Activated CD8-positive, alpha-beta memory T cell treated with anti-CD3 and anti-CD28 coated beads, Interleukin-2, amount 50 U/mL, for 4 hours (primary cell): ENCODE results near the gene RFX3.

ENCODE experiments used
- DNase-seq: peaks from one replicate; pipeline ENCODE4 v3.0.0-alpha.2; 2020

Gene RFX3

DNA sequence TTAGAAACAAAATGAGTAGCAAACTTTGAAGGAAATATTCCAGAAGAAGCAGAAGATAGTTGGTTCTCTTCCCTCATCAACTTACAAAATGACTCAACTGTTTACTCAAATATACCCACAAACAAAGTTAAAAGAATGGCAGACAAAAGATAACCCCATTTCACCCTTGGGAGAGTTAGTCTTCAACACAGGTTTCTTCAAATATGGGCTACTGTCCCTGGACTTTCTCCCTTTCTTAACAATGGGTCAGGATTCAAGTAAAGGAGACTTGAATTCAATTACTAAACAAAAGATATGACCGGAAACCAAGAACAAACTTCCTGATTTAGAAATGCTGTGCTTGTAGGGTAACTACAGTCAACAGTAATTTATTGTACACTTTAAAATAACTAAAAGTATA is 14.2 kb downstream of the RFX3 start:
- DNase-seq: no peak

GRCh38 chr9:3510796-3511195 is 15.0 kb downstream of the RFX3 start:
- DNase-seq: no peak

- no peak for DNase-seq
Measured at GRCh38 chr9:3509926-3510325, 15.9 kb downstream of the RFX3 start.

DNA sequence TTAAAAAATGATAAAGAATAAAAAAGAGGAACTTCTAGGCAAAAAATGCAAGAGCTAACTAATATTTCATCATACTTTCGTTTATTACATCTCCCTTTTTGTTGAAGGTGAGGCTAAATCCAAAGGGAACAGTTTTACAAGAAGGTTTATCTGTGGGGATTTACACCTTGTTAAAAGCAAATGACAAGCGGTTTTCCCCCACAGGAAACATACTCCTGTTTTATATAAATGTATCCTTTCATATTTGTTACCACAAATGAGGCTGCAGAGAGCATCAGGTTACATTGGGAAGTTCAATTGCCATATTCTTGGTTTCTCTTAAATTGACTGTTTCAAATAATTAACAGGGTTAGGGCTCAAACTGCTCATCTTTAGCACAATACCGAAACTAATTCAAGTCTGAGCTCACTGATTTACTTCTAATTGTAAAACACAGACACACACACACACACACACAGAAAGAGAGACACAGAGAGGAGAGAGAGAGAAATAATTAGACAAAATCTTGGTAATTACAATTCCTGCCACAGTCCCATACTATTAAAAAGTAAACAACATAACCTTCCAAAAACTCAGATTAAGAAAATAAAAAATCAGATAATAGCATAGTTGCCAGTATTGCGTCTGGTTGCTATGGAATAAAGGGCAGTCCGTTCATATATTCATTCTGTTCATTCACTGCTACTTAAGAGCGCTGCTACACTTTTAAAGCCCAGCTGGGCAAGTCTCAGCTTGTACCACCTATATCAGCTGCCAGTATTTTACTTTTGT is 17.1 kb downstream of the RFX3 start:
- DNase-seq: no peak

DNA sequence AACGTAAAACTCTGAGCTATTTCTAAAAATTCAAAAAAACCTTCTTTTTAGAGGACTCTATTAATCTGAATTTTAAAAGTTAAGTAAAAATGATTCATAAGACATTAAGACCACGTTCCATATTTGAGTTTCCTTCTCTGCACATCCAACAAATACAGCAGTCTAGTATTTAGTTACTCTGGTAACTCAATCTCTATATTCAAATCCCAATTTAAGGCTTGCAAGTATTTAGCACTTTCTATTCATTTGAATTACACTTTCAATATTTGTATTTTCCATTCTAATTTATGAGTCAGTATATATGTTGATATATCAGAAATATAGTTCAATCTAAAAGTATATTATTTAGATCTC is 17.7 kb downstream of the RFX3 start:
- DNase-seq: no peak

DNA sequence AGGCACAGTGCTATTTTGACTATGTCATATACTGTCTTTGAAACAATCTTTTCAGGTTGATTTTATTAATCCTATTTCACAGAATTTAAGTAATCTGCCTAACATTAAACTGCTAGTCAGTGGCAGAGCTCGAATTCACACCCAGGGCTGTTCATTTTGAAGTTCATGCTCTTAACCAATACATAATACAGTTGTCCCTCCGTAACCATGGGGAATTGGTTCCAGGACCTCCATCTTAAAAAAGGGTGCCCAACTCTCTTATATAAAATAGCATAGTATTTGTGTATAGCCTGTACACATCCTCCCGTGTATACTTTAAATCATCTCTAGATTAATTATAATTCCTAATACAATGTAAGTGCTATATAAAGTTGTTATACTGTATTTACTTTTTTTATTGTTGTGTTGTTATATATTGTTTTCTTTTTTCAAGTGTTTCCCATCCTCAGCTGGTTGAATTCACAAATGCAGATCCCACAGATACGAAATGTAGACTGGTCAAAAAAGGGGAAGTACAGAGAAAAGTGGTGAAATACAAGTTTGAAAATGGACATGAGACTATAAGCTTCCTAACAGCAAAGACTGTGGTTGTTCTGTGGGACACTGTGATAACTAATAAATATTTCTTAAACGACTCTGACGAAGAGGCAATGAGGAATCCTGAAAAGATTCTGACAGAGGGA is 18.3 kb downstream of the RFX3 start:
- no peak for DNase-seq

DNA sequence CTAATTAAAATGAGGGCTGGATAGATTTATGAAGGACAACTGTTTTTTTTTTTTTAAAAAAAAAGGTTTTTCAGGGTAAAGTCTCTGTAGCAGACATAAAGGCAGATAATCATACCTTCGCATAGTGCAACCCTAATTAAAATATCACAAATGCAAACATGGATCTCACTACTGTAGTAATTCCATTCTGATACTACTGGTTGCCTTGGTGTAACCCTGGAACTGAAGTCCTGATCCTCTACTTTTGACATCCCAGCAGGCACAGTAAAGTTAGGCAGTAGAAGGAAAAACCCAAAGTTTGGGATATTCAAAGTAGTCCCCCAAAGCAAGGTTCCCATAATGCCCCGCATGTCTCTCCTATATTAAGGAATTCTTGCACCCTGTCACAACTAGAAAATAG is 19.6 kb downstream of the RFX3 start:
- DNase-seq: no peak

DNA sequence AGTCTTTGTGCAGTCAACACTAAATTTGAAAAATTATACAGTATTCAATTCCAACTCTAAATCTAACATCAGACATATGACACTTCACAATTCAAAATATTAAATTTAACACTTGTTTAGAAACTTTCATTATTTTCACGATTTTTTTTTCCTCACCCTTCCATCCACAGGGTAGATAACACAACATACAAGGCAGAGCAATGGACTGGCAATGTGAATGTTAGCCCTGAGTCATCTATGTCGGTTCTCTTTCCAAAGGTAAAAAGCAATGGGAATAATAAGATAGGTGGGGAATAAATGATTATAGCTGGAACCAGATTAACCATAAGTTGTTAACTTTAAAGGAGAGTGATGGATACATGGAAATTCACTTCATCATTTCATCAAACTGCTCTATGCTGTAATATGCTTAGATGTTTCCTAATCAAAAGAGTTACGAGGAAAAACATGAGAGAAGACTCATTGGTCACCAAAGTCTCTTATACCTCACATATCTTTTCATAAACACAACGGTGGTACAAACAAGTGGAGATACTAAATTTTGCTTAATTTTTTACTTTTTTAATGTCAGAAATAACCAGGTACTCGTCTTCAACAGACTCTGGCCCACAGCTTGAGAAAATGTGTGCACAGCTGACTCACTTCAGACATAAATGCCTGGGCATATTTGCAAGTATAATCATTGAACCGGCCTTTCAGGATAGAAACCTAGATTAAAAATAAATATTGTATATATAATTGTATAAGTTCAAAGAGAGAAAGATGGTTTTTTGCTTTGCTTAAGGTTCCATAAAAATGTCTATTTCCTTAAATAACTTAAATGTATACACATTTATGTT is 23.0 kb downstream of the RFX3 start:
- DNase-seq: no peak

- no peak for DNase-seq
Measured at GRCh38 chr9:3500044-3500443, 25.8 kb downstream of the RFX3 start.

DNA sequence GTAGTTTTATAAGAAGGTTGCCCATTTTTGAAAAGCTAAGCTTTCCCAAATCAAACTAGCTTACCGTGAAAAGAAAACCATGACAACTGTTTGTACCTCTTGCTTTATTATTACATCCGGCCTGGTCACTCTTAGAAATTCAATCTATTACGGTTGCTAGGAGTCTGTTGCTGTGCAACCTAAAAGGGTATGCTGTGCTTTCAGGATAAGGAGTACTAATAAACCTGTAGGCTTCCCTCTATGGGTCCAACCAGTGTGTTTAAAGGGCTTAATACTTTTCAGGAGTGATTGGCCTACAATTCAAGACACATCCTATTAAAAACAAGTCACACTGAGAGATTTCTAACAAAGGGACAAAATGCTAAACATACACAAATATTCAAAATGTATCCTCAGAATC is 27.1 kb downstream of the RFX3 start:
- DNase-seq: no peak

DNA sequence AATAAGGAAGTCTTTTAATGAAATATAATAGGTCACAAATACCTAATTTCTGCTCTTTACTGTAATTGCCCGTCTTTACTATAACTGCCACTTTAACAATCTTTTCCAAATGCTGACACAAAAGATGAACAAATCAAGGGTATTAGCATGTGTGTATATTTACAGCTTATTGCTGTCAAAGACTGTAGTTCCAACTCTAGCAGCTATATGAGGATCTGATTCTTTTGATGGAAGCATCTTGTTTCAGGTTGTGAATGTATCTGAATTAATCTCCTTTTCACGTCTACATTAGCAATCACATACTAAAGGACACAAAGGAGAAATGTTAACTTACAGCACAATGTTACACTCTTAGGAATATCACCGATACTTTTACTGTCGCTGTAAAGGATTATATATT is 27.9 kb downstream of the RFX3 start:
- DNase-seq: no peak

GRCh38 chr9:3497401-3497800 is 28.4 kb downstream of the RFX3 start:
- no peak for DNase-seq

DNA sequence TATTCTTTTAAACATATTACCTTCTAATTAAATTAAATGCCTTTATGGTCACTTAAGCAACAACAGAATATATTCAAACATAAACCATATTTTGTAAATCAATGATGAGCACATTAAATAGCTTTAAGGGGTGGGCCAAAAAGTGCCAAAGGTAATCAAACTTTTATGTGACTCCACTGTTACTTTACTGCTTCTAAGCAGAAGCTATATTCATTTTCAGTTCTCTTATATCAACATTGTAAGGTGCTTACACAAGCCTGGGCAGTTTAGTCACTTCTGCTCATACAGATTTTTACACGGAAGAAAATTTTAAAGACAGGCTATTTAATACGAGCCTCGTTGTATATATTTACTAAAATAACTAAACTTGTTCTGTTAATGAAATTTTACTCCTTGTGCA is 29.9 kb downstream of the RFX3 start:
- no peak for DNase-seq

GRCh38 chr9:3492214-3492613 is 33.6 kb downstream of the RFX3 start:
- no peak for DNase-seq

DNA sequence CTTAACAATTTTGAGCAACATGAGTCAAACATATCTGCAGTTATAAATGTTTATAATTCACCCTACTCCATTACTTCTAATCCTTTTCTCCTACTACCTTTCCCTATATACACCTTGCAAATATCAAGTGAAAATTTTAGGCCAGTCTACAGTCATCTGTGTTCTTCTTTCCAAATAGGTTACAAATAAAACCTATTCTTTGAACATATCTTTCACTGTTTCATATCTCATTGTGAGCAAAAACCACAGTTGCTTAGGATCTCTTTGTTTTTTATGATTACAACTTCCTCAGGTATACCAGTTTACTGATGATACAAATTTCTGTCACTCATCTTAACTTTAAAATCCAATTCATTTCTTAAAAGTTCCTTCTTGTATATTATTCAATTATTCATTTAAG is 34.4 kb downstream of the RFX3 start:
- no peak for DNase-seq

DNA sequence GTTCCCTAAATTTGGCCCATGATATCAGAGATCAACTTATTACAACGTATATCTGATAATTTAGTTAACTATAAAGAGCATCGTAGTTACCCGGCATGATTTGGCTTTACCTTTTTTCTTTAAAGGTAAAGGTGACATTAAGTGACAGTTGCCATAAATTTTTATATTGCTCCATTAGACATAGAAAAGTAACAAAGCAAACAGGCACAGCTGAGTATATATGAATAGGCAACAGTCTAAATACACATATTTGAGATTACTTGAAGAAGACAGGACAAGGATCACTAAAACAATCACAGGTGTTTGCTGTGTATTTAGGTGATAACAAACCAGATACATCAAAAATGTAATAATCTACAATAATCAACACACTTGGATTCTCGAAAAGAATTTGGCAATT is 34.8 kb downstream of the RFX3 start:
- no peak for DNase-seq

DNA sequence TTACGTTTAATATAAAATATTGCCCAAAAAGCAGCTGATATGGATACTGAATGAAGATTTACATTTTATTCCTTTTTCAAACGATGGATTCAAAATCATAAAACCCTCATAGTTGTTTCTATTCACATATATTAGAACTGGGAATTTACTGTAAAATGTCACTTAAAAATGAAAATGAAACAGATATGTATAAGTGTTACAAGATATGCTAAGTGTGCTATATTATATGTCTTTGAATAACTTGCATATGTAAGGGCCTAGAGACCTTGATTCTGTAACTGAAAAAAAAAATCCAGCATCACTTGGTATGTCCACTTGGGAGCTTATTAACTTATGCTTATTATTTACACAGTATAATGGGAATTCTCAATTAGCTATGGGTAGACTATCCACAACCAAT is 43.2 kb downstream of the RFX3 start:
- no peak for DNase-seq

- no peak for DNase-seq
Measured at GRCh38 chr9:3480353-3480655, 45.5 kb downstream of the RFX3 start.

GRCh38 chr9:3479514-3480352 is 46.1 kb downstream of the RFX3 start:
- DNase-seq: no peak

GRCh38 chr9:3478549-3478953 is 47.2 kb downstream of the RFX3 start:
- DNase-seq: no peak

GRCh38 chr9:3477236-3477834 is 48.5 kb downstream of the RFX3 start:
- DNase-seq: no peak

DNA sequence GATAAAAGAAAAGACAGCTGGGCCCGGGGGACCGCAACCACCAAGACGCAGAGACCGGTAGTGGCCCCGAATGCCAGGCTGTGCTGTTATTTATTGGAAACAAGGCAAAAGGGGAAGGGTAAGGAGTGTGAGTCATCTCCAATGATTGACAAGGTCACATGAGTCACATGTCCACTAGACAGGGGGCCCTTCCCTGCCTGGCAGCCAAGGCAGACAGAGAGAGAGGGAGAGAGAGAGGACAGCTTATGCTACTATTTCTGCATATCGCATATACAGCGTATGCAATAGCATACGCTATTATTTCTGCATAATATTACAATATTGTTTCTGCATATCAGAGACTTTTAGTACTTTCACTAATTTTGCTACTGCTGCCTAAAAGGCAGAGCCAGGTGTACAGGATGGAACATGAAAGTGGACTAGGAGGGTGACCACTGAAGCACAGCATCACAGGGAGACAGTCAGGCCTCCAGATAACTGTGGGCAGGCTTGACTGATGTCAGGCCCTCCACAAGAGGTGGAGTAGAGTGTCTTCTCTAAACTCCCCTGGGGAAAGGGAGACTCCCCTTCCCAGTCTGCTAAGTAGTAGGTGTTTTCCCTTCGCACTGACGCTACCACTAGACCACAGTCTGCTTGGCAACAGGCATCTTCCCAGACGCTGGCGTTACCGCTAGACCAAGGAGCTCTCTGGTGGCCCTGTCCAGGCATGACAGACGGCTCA is 50.3 kb downstream of the RFX3 start:
- no peak for DNase-seq
